ENCODE measurements around the gene CDH16.

Gene CDH16

GRCh38 chr16:66915041-66915440 lies 3.6 kb downstream of the CDH16 start:
- intact Hi-C loops (cut with DNase I; ENCODE audit: low total_unique reads), result no loop called here
- no peak for DNase-seq
- Histone ChIP-seq H3K27me3 (no peaks in the 10 kb centered on the region), H3K4me1 (peaks cover 0 to 26% (median 5%) of the 10 kb centered on the region in 4 donors), H3K27ac (no peak overlapping the region), H3K9me3 (no peaks in the 10 kb centered on the region), H3K36me3 (no peaks in the 10 kb centered on the region), H3K4me3 (no peak overlapping the region)
- TF ChIP-seq, protein P1, sequence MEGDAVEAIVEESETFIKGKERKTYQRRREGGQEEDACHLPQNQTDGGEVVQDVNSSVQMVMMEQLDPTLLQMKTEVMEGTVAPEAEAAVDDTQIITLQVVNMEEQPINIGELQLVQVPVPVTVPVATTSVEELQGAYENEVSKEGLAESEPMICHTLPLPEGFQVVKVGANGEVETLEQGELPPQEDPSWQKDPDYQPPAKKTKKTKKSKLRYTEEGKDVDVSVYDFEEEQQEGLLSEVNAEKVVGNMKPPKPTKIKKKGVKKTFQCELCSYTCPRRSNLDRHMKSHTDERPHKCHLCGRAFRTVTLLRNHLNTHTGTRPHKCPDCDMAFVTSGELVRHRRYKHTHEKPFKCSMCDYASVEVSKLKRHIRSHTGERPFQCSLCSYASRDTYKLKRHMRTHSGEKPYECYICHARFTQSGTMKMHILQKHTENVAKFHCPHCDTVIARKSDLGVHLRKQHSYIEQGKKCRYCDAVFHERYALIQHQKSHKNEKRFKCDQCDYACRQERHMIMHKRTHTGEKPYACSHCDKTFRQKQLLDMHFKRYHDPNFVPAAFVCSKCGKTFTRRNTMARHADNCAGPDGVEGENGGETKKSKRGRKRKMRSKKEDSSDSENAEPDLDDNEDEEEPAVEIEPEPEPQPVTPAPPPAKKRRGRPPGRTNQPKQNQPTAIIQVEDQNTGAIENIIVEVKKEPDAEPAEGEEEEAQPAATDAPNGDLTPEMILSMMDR (IDR thresholded peaks at IDR 0.05), result no peak

DNA sequence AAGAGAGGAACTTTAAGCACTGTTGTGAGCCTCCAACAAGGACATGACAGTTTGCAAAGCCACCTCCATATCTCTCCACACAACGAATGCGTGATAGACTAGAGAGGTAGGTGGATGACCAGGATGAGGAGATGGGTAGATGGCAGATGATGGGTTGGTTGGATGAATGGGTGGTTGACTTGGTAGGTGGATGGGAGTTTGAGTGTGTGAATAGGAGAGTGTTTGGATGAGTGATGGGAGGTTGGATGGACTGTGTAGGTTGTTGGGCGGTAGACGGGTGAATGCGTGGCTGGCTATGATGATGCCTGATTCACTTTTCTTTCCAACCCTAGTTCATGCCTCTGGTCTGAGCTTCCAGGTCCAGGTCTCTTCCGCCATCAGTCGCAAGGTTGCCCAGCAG lies 4.1 kb downstream of the CDH16 start:
- H3K4me1 ChIP-seq, result peaks cover 0 to 21% (median 3%) of the 10 kb centered on the region in 4 donors
- DNase-seq, result no peak
- H3K36me3 ChIP-seq, result no peaks in the 10 kb centered on the region
- TF ChIP-seq, protein P1 (IDR thresholded peaks at IDR 0.05), result no peak
- H3K4me3 ChIP-seq, result no peak overlapping the region
- no peaks in the 10 kb centered on the region for H3K27me3 ChIP-seq
- intact Hi-C loops (cut with DNase I; ENCODE audit: low total_unique reads), result no loop called here
- no peaks in the 10 kb centered on the region for H3K9me3 ChIP-seq
- no peak overlapping the region for H3K27ac ChIP-seq

- intact Hi-C loops (cut with DNase I; ENCODE audit: low total_unique reads), result no loop called here
- no peaks in the 10 kb centered on the region for H3K27me3 ChIP-seq
- H3K4me3 ChIP-seq, result no peak overlapping the region
- no peaks in the 10 kb centered on the region for H3K9me3 ChIP-seq
- no peak overlapping the region for H3K27ac ChIP-seq
- peaks cover 0 to 16% (median 3%) of the 10 kb centered on the region in 4 donors for H3K4me1 ChIP-seq
- no peaks in the 10 kb centered on the region for H3K36me3 ChIP-seq
- DNase-seq, result no peak
- TF ChIP-seq, protein P1 (IDR thresholded peaks at IDR 0.05), result no peak
Observed at GRCh38 chr16:66913711-66914110, 5.0 kb downstream of the CDH16 start.

- no peaks in the 10 kb centered on the region for H3K27me3 ChIP-seq
- H3K4me3 ChIP-seq, result no peak overlapping the region
- intact Hi-C loops (cut with DNase I; ENCODE audit: low total_unique reads), result no loop called here
- no peaks in the 10 kb centered on the region for H3K36me3 ChIP-seq
- TF ChIP-seq, protein P1 (IDR thresholded peaks at IDR 0.05), result no peak
- peaks cover 0 to 16% (median 3%) of the 10 kb centered on the region in 4 donors for H3K4me1 ChIP-seq
- DNase-seq, result no peak
- no peak overlapping the region for H3K27ac ChIP-seq
- no peaks in the 10 kb centered on the region for H3K9me3 ChIP-seq
Observed at GRCh38 chr16:66913081-66913480, 5.6 kb downstream of the CDH16 start.

- TF ChIP-seq, protein P1 (IDR thresholded peaks at IDR 0.05), result no peak
- Histone ChIP-seq H3K27ac (no peak overlapping the region), H3K36me3 (no peaks in the 10 kb centered on the region), H3K4me3 (no peak overlapping the region), H3K4me1 (peaks cover 0 to 29% (median 7%) of the 10 kb centered on the region in 4 donors), H3K27me3 (no peaks in the 10 kb centered on the region), H3K9me3 (no peaks in the 10 kb centered on the region)
- intact Hi-C loops (cut with DNase I; ENCODE audit: low total_unique reads), result no loop called here
- no peak for DNase-seq
Observed at GRCh38 chr16:66911801-66912200, 6.9 kb downstream of the CDH16 start.

DNA sequence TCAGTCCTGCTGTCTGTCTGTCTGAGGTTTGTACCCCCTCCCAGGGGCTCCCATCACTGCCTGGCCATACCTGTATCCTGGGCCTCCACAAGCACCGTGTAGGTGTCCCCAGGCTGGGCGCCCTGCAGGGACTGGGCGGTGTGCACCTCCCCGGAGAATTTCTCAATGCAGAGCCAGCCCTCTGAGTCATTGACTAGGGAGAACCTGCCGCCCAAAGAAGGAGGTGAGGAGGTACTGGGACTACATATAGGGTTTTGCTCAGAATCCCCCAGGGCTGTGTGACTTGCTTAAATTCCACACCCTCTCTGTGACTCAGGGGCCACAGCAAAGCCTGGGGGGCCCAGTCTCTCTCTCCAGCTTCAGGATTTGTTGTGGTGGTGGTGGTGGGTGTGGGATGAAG lies 7.6 kb downstream of the CDH16 start:
- peaks cover 0 to 36% (median 10%) of the 10 kb centered on the region in 4 donors for H3K4me1 ChIP-seq
- no peaks in the 10 kb centered on the region for H3K9me3 ChIP-seq
- H3K36me3 ChIP-seq, result no peaks in the 10 kb centered on the region
- H3K27me3 ChIP-seq, result no peaks in the 10 kb centered on the region
- DNase-seq, result no peak
- TF ChIP-seq, protein P1 (IDR thresholded peaks at IDR 0.05), result no peak
- intact Hi-C loops (cut with DNase I; ENCODE audit: low total_unique reads), result no loop called here
- H3K27ac ChIP-seq, result no peak overlapping the region
- no peak overlapping the region for H3K4me3 ChIP-seq

All from tibial artery (tissue), 4 donors.